HCT116 (cell line): Measurements from ENCODE around the gene CNPY2.

Experiments
- EGR1 ChIP-seq: IDR thresholded peaks from 2 replicates; pipeline ENCODE4 v1.6.1; 2012; ENCODE audit warnings: low read depth
- EZH2 ChIP-seq: fragments of 200-600 bp; sonication (generic); IDR thresholded peaks from 2 replicates; pipeline ENCODE4 v1.6.1; 2017; ENCODE audit warnings: antibody characterized with exemption, mixed run types
- EZH2phosphoT487 ChIP-seq: fragments of 200-600 bp; IDR thresholded peaks from 2 replicates; pipeline ENCODE4 v1.6.1; 2018; ENCODE audit warnings: antibody characterized with exemption, borderline replicate concordance
- JUND ChIP-seq: IDR thresholded peaks from 2 replicates; pipeline ENCODE4 v1.6.1; 2012
- POLR2A ChIP-seq: IDR thresholded peaks from 2 replicates; pipeline ENCODE4 v1.7.0; 2011; ENCODE audit warnings: borderline replicate concordance; ENCODE audit not compliant: insufficient read depth, insufficient read length; ENCODE audit errors: extremely low read depth
- POLR2AphosphoS5 ChIP-seq: IDR thresholded peaks from 2 replicates; pipeline ENCODE4 v1.6.1; 2011; ENCODE audit warnings: mild to moderate bottlenecking, low read depth, low read length, moderate library complexity
- RAD21 ChIP-seq: IDR thresholded peaks from 2 replicates; pipeline ENCODE4 v1.6.1; 2012; ENCODE audit warnings: low read depth, mild to moderate bottlenecking
- YY1 ChIP-seq: IDR thresholded peaks from 2 replicates; pipeline ENCODE4 v1.6.1; 2011; ENCODE audit warnings: low read length, low read depth, moderate library complexity, mild to moderate bottlenecking; ENCODE audit not compliant: insufficient replicate concordance; ENCODE audit errors: extremely low read depth
- ZNF274 ChIP-seq: fragments of 200-500 bp; sonication (Bioruptor generic); IDR thresholded peaks from 2 replicates; pipeline ENCODE4 v1.6.1; 2014; ENCODE audit warnings: mild to moderate bottlenecking, low read depth, low read length, inconsistent platforms
- TF ChIP-seq, protein P1 (sequence below): IDR thresholded peaks from 2 replicates; pipeline ENCODE4 v1.6.1; 2012; ENCODE audit warnings: low read depth
- TF ChIP-seq, protein P2 (sequence below), 3 experiments: fragments of 200-600 bp in 1 of 3; sonication (generic) in 1 of 3; IDR thresholded peaks in 2 of 3; conservative IDR thresholded peaks in 1 of 3; 2 replicates each; pipeline ENCODE4 v1.5.1; 2012 to 2017; ENCODE audit warnings: low read depth in 2 of 3, low read length in 2 of 3, antibody characterized with exemption in 1 of 3, borderline replicate concordance in 1 of 3, control low read depth in 1 of 3, mild to moderate bottlenecking in 1 of 3, mixed read lengths in 1 of 3, mixed run types in 1 of 3, moderate library complexity in 1 of 3; ENCODE audit not compliant: insufficient read depth in 1 of 3
- TF ChIP-seq, protein P3 (sequence below): IDR thresholded peaks from 2 replicates; pipeline ENCODE4 v1.6.1; 2012
- TF ChIP-seq, protein P4 (sequence below): IDR thresholded peaks from 2 replicates; pipeline ENCODE4 v1.6.1; 2012

DNA sequence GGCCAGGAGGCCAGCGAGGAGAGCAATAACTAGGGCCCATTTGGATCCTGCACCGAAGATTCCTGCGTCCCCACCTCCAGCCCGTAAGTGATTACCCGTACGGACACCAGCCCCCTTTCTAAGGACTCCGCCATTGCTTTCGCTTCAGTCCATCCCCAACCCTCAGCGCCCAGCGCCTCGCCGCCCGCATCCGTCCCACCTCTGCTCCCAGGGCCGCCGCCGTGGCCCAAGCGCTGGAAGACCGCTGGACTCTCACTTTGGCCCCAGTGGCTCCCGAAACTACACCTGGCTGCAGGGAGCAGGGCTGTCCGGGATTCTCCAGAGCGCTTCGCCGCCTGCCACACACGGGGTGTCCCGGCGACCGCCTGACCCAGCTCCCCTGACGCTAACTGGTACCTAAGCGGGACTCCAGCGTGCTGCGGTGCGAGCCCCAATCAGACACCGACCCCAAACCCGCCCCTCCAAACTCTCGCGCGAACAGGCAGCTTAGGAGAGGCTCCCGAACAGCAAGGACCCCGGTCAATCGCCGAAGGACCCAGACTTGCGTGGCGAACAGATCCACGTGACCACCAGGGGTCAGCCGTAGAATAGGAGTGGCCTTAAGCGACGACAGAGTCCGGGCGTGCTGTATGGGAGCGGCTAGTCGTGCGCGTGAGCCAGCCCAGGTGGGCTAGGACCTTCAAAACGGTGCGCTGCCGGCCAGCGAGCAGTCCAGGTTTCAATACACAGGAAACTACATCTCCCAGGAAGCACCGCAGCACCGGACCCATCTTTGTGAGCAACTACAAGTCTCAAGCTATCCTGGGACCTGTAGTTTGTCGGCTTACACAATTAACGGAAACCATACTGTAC lies at the start of gene CNPY2:
- TF ChIP-seq, protein P1, sequence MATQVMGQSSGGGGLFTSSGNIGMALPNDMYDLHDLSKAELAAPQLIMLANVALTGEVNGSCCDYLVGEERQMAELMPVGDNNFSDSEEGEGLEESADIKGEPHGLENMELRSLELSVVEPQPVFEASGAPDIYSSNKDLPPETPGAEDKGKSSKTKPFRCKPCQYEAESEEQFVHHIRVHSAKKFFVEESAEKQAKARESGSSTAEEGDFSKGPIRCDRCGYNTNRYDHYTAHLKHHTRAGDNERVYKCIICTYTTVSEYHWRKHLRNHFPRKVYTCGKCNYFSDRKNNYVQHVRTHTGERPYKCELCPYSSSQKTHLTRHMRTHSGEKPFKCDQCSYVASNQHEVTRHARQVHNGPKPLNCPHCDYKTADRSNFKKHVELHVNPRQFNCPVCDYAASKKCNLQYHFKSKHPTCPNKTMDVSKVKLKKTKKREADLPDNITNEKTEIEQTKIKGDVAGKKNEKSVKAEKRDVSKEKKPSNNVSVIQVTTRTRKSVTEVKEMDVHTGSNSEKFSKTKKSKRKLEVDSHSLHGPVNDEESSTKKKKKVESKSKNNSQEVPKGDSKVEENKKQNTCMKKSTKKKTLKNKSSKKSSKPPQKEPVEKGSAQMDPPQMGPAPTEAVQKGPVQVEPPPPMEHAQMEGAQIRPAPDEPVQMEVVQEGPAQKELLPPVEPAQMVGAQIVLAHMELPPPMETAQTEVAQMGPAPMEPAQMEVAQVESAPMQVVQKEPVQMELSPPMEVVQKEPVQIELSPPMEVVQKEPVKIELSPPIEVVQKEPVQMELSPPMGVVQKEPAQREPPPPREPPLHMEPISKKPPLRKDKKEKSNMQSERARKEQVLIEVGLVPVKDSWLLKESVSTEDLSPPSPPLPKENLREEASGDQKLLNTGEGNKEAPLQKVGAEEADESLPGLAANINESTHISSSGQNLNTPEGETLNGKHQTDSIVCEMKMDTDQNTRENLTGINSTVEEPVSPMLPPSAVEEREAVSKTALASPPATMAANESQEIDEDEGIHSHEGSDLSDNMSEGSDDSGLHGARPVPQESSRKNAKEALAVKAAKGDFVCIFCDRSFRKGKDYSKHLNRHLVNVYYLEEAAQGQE: no peak
- TF ChIP-seq, protein P2, sequence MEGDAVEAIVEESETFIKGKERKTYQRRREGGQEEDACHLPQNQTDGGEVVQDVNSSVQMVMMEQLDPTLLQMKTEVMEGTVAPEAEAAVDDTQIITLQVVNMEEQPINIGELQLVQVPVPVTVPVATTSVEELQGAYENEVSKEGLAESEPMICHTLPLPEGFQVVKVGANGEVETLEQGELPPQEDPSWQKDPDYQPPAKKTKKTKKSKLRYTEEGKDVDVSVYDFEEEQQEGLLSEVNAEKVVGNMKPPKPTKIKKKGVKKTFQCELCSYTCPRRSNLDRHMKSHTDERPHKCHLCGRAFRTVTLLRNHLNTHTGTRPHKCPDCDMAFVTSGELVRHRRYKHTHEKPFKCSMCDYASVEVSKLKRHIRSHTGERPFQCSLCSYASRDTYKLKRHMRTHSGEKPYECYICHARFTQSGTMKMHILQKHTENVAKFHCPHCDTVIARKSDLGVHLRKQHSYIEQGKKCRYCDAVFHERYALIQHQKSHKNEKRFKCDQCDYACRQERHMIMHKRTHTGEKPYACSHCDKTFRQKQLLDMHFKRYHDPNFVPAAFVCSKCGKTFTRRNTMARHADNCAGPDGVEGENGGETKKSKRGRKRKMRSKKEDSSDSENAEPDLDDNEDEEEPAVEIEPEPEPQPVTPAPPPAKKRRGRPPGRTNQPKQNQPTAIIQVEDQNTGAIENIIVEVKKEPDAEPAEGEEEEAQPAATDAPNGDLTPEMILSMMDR (IDR thresholded peaks at IDR 0.05 in 2 of 3, conservative IDR thresholded peaks at IDR 0.05 in 1 of 3; ENCODE audit: borderline replicate concordance in 1 of 3, insufficient read depth in 1 of 3, low read depth in 2 of 3, low read length in 2 of 3): 0 out of 6 replicates have a peak, but pooled peaks of 1 of the 3 experiments have one; percentile 8
- TF ChIP-seq POLR2A: peak; percentile 45
- TF ChIP-seq, protein P3, sequence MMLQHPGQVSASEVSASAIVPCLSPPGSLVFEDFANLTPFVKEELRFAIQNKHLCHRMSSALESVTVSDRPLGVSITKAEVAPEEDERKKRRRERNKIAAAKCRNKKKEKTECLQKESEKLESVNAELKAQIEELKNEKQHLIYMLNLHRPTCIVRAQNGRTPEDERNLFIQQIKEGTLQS: no peak
- peak; percentile 87 for TF ChIP-seq POLR2AphosphoS5
- peak; percentile 67 for TF ChIP-seq RAD21
- TF ChIP-seq JUND: no peak
- no peak for TF ChIP-seq ZNF274
- no peak for TF ChIP-seq EZH2phosphoT487
- no peak for TF ChIP-seq EZH2
- TF ChIP-seq, protein P4, sequence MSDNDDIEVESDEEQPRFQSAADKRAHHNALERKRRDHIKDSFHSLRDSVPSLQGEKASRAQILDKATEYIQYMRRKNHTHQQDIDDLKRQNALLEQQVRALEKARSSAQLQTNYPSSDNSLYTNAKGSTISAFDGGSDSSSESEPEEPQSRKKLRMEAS: peak; percentile 89
- TF ChIP-seq YY1: peak; percentile 67
- TF ChIP-seq EGR1: no peak
